Muscle layer of colon (tissue), 2 donors: Measurements from ENCODE around the gene SMIM43.
A peak's percentile ranks its signal among the peaks of the same experiment; 100 is the strongest.

Experiments
- H3K27ac ChIP-seq: one replicate; pipeline ENCODE4 v1.7.0; 2013; ENCODE audit warnings: low read depth, mild to moderate bottlenecking, low read length, moderate library complexity
- H3K27me3 ChIP-seq, 2 donors: one replicate each; pipeline ENCODE4 v1.7.0; 2013; ENCODE audit warnings: low read length in 2 of 2, mild to moderate bottlenecking in 2 of 2; ENCODE audit not compliant: insufficient read depth in 2 of 2, control insufficient read depth in 1 of 2
- H3K36me3 ChIP-seq: one replicate; pipeline ENCODE4 v1.7.0; 2013; ENCODE audit warnings: mild to moderate bottlenecking, low read length; ENCODE audit not compliant: insufficient read depth
- H3K4me1 ChIP-seq: one replicate; pipeline ENCODE4 v1.7.0; 2013; ENCODE audit warnings: mild to moderate bottlenecking, low read length; ENCODE audit not compliant: insufficient read depth
- H3K4me3 ChIP-seq, 2 donors: one replicate each; pipeline ENCODE4 v1.7.0; 2013; ENCODE audit warnings: low read length in 2 of 2, low read depth in 1 of 2, mild to moderate bottlenecking in 1 of 2, moderate library complexity in 1 of 2
- H3K9ac ChIP-seq: one replicate; pipeline ENCODE4 v1.7.0; 2013; ENCODE audit warnings: low read length
- H3K9me3 ChIP-seq: one replicate; pipeline ENCODE4 v1.7.0; 2013; ENCODE audit warnings: mild to moderate bottlenecking, low read length
- donor health status: abdominal sarcoma.
- donor health status: Adenocarcinoma of cecum.

The SMIM43 gene

DNA sequence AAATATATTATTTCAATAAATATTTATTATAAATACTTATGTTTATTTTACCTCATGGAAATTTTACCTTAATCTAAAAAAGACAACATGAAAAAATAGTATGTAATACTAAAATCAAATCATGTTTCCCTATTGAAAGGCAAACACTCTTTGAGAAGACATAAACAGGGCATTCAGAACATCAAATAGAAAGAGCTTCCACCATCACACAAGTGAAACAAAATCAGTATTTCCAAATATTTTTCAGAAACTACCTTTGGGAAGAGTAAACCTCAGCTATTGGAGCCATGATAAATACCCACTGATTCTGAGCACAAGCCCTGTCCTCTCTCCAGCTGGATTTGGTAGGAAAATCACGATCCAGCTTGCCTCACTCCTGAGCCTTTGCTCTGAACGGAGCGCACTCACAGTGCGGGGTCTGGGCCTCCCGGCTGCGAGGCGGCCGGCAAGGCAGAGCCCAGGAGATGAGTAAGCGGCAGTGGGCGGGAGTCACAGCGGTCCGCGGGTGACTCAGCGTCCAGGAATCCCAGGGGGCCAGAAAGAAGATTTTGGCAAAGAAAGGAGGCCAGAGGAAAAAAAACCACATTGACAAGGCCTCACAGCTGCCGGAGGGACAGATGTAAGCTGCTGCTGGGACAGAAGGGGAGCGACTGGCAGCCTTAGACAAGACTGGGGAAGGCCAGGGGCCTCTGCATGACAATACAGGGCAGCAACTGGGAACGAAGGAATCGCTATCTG, 53.5 kb downstream of the SMIM43 start:
- H3K4me3 ChIP-seq, result peak overlapping the region; percentile 17 to 54

DNA sequence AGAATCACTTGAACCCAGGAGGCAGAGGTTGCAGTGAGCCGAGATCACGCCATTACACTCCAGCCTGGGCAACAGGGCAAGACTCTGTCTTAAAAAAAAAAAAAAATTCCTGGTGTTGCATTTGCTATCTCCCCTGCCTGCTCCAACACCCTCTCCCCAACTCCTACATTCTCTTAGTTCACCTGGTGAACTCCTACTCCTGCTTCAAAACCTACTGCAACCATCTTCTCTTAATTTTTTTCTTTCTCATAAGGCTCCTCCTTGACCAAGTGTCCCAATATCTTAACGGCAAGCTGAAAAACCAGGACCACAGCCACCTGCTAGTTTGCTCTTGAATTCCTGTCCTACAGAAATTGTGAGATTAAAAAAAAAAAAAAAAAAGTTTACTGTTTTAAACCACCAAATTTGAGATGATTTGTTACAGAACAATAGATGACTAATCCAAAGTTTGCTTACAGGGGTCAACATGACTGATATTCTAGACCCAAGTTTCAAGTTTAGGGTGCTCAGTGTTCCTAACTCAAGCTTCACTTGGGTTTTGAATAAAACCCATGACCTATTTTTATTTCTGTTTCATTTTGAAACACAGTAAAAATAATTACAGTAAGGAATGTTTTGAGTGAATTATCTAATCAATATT, 55.1 kb downstream of the SMIM43 start:
- H3K9ac ChIP-seq, result no peak overlapping the region
- H3K4me1 ChIP-seq, result no peaks in the 10 kb centered on the region
- H3K9me3 ChIP-seq, result no peaks in the 10 kb centered on the region
- H3K27ac ChIP-seq, result no peak overlapping the region
- no peak overlapping the region for H3K4me3 ChIP-seq
- H3K27me3 ChIP-seq, result no peaks in the 10 kb centered on the region
- H3K36me3 ChIP-seq, result no peaks in the 10 kb centered on the region

More for the DNA sequence above, 53.5 kb downstream of the SMIM43 start:
- no peaks in the 10 kb centered on the region for H3K27me3 ChIP-seq
- H3K4me1 ChIP-seq, result no peaks in the 10 kb centered on the region
- H3K9ac ChIP-seq, result peak overlapping the region; percentile 61
- no peaks in the 10 kb centered on the region for H3K9me3 ChIP-seq
- H3K27ac ChIP-seq, result peak overlapping the region; percentile 70
- H3K36me3 ChIP-seq, result no peaks in the 10 kb centered on the region
